Measurements from ENCODE around the gene TRAK1.

TRAK1 gene

DNA sequence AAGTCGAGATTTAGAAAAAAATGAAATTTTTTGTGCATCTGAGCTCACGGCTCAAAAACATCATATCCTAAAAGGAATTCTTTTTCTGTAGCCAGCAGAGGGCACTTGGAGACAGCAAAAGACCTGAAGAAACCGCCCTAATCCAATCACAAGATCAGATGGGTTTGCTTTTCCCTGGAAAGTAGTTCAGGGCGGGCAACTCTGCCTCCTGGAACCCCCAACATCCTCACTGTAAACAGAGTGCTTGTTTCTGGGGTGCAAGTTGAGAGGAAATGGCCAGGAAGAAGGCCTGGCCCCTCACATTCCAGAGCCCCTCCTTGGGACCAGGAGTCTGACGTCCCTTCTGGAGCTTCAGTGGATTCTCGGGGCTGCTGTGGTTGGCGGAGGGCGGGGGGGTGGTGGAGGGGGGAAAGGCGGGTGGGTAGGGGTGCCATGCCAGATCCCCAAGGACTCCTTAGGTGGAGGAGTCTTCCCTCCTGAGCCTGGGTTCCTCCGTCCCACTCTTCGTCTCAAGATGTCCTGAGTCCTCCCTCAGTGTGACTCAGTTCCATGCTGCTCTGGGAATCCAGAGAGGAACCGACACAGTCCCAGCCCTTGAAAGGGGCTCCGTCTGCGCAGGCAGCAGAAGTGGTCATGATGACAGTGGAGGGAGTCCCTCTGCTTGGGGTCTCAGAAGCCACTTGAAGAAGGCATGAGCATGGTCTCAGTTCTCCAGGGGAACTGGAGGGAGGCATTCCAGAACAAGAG lies 139.0 kb downstream of the TRAK1 start:
- DNase-seq (ENCODE audit: low read depth in 2 of 2), result no peak

DNA sequence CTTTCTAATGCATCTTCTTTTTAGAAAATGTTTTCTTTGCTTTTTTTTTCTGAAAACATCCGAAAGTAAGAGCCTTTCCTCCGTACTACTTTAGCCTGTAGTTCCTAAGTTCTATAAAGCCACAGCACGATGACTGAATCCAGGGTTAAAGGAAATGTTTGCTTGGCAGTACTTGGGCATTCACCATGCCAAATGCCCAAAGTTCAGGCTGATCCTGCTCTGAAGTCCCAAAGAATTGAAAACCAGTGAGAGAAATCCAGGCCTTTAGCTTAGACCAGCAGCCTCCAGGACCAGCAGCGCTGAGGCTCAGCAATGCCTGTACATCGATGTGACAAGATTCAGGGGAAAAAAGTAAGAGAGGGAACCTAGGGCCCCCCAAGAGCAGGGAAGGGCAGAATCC lies 139.7 kb downstream of the TRAK1 start:
- DNase-seq (ENCODE audit: low read depth in 2 of 2), result no peak

DNA sequence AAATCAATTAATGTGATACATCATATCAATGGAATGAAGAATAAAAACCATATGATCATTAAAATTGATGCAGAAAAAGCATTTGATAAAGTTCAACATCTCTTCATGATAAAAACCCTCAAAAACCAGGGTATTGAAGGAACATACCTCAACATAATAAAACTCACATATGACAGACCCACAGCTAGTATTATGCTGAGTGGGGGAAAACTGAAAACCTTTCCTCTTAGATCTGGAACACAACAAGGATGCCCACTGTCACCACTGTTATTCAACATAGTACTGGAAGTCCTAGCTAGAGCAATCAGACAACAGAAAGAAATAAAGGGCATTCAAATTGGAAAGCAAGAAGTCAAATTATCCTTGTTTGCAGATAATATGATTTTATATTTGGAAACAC lies 144.4 kb downstream of the TRAK1 start:
- DNase-seq (ENCODE audit: low read depth in 2 of 2), result no peak

DNA sequence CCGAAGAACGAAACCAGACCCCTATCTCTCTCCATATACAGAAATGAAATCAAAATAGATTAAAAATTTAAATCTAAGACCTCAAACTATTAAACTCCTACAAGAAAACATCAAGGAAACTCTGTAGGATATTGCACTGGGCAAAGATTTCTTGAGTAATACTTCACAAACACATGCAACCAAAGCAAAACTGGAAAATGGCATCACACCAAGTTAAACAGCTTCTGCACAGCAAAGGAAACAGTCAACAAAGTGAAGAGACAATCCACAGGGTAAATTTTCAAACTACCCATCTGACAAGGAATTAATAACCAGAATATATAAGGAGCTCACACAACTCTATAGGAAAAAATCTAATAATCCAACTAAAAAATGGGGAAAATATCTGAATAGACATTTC lies 145.5 kb downstream of the TRAK1 start:
- DNase-seq (ENCODE audit: low read depth in 2 of 2), result no peak

DNA sequence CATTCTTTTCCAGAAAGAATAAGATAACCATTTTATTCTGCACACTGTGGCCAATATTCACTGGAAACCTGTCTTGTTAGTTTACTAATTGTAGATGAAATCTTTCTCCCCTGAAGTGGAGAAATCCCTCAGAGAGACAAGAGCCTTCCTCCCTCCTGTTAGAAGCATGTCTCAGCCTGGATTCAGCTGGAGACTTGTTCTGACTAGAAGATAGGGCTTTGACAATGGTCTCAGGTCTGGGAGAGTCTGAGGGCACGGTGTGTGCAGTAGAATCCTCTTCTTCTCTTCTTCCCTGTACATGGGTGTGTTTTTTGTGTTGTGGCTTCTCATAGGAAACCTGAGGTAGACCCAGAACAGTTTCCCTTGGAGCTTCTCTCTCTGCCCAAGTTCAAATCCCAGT lies 154.9 kb downstream of the TRAK1 start:
- DNase-seq (ENCODE audit: low read depth in 2 of 2), result no peak

DNA sequence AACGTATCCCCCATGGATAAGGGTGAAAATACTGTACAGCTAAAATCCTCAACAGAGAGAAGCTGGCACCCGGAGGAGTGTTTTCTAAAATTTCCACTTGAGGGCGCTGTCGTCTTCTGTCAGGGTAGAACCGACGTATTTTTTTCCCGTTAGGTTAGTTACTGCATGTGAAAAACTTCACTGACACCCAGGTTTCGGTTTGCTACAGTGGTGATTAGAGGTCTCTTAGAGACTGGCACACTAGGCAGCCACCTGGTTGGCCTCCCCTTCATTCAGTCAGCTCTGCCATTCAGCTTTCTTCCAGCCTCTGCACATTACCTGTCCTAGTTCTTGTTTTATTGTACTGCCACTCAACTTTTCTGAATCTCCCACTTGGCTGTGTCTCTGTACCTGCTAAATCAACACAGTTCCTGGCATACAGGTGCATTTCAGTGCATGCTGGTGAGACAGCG lies 156.4 kb downstream of the TRAK1 start:
- DNase-seq (ENCODE audit: low read depth in 2 of 2), result peak; percentile 29 to 32

DNA sequence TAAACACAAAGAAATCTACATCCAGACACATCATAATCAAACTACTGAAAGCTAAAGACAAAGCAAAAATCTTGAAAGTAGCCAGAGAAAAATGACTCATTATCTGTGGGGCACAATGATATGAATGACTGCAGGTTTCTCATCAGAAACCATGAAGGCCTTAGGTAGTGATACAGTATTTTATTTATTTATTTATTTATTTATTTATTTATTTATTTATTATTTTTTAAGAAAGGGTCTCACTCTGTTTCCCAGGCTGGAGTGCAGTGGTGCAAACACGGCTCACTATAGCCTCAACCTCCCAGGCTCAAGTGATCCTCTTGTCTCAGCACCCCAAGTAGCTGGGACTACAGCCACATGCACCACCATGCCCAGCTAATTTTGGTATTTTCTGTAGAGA lies 159.6 kb downstream of the TRAK1 start:
- DNase-seq (ENCODE audit: low read depth in 2 of 2), result no peak

DNA sequence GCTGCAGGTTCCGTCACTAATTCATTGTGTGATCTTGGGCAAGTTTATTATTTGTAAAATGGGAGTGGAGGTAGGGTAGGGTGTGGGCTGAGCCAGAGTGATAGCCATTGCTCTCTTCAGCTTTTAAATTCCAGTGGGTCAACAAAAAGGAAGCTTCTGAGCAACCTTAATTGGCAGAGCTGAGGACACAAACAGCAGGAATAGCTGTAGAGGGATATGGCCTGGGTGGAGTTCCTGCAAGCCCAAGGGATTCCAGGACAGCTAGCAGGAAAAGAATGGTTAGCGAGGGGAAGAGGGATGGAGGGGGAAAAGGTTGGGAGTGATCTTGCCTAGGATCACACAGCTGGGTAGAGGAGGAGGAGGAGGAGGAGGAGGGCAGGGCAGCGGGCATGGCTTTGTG lies 163.4 kb downstream of the TRAK1 start:
- no peak for DNase-seq (ENCODE audit: low read depth in 2 of 2)

DNA sequence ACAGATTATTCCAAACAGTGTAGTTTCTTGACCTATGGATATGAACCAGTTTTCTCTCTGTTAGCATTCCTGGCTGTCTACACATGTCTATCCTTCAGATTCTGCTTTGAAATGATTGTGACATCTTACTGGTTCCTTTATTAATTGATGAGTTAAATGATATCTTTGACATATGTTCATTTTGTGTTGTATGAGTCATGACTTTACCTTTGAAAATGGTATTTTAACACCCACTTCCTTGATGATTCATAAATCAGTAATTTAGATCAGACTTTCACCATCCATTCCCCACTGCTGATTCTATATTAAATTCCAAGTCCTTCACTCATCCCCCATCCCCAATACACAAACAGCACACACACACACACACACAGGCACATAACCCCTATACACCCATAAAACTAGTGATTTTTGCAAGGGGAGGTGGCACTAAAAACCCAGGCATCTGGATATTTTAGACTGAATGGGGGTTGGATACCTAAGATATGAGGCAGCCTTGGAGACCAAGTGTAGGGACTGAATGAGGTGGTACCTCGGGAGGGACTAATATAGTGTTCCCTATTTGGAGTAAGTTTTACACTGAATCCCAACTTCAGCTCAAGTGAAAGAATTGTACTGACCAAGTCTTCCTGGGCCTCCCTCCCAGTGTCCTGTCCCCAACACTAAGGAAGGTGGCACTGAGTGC lies 165.1 kb downstream of the TRAK1 start:
- no peak for DNase-seq (ENCODE audit: low read depth in 2 of 2)

DNA sequence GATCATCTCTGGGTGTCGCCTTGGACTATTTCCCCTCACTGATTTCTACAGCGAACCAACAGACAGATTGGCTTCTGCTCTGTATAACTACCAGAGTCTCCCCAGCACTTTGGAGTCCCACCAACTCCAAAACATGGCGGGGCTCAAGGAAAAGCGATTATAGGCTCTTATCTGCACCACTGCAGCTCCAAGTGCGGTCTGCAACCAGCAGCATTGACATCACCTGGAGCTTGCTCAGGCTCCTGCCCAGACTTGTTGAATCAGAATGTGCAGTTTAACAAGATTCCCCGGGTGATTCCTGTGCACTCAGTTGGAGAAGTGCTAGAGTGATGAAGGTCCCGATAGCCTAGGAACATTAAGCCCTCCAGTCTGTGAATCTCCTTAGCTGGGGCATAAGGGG lies 165.8 kb downstream of the TRAK1 start:
- no peak for DNase-seq (ENCODE audit: low read depth in 2 of 2)

DNA sequence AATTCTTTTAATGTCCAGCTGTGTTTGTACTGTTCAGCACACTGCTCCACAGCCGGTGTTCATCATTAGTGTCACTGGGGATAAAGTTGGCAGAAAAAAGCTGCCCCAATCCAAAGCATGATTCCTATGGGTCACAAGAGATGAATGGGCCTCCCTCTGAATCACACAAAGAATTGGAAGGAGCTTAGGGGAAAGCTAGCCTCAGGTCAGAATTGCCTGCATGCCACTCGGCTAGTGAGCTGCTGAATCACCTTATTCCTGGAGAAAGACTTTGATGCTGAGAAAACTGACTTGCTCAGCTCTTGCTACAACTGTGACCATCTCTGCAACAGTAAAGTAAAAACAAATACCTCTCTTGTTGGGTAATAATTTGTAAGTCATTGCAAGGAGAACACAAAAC lies 171.4 kb downstream of the TRAK1 start:
- DNase-seq (ENCODE audit: low read depth in 2 of 2), result no peak

DNA sequence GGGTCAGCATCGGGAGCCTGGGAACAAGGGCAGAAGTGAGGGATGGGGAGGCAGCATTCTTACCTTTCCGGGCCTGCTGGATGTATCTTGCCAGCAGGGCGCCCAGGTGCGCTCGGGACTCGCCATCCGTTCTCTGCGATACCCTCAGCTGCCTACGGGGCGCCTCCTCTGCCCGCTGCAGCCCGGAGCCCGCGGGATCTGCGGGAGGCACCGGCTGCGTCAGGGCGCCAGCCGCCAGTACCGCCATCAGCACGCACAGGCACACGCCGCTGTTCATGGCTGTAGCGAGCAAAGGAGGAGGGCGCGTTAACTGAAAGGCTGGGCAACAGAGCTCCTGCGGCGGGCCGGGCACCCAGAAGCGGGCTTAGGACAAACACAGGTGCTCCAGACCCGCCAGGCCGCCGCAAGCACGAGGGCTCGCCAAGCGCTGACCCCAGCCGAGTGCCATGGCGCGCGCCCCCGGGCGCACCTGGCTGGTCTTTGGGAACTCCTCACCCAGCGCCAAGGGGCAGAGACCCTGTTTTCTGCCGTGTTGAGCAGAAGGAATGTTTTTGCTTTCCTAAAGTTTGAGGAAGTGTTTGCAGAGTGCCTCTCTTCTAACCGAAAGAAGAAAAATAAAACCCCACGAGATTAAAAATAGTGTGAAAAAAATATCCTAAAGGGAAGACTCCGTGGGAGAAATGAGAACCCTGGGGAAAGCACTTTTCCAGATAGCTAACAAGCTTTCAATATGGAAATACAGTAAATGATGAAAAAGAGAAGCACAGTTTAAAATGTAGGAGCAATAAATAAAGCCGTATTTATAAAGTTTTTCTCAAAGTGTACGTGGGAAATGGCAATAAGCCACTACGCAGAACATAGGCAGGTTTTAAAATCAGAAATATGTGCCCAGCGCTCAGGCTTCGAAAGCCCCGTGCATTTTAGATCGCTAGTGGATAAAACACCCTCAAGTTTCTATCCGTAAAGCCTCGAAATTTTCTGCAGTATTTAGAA lies 172.5 kb downstream of the TRAK1 start:
- no peak for DNase-seq (ENCODE audit: low read depth in 2 of 2)

DNA sequence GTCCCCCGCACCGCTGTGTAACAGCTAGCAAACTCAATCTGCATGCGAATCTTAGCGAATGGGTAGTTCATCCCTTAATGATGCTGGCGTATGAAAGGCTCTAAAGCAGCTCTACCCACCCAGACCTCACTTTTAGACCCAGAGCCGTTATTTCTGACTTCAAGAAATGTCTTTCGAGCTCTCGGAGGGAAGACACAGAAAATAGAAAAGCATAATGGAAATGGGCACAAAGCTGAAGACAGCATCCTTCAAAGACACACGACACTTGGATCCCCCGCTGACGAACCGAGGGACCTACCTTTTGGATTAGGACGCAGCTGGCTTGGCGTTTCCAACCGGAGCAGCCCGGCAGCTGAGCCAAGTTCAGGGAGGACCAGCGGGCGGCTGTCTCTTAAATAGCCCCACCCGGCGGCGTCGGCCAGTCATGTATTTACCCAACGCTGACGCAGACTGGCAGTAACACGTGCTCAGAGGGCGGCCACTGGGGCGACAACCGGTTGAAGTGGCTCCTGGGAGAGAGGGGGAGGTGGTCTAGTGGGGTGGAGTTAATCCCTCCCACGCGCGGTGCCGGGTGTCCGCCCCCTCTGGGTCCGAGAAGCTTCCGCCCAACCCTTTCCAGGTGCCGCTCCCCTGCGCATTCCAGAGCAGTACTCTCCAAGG lies 173.4 kb downstream of the TRAK1 start:
- DNase-seq (ENCODE audit: low read depth in 2 of 2), result no peak

DNA sequence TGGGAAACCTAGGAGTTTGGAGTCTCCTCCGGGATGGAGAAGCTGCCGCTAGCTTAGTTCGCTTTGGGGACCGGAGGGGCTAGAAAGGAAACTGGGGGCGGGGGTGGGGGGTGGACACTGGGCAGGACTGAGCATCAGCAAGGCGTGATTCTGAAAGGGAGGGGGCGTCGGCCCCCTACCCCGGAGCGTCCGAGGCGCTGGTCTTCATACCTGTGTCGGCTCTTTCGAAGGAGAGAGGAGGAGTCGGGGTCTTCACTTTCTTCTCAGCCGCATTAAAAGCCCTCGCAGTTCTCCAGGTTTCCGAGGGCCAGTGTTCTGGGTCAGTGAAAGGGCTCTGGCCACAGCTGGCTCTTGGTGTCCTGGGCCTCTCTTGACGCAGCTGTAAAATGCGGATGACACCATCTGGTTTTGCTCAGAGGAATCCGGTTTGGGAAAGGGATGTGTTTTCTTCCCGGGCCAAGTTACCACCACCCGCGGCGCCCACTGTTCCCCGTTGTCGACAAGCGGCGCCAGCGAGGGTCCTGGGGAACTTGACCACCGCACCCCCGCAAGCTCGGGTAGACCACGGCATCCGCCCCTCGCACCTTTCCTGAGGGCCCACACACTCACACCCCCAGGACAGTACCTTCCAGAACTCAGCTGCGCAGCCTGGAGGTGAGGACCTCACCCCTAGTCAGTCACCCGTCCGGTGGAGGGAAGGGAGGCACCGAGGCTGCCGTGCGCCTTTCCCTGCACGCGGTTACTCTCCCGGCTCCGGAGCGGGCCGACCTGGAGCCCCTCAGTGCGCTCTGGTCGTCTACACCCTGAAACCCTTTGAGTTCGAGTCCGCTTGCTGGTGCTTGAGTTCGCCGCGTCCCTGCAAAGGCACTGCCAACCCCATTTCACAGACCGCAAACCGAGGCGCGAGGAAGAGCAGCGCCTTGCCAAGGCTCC lies 174.2 kb downstream of the TRAK1 start:
- no peak for DNase-seq (ENCODE audit: low read depth in 2 of 2)

DNA sequence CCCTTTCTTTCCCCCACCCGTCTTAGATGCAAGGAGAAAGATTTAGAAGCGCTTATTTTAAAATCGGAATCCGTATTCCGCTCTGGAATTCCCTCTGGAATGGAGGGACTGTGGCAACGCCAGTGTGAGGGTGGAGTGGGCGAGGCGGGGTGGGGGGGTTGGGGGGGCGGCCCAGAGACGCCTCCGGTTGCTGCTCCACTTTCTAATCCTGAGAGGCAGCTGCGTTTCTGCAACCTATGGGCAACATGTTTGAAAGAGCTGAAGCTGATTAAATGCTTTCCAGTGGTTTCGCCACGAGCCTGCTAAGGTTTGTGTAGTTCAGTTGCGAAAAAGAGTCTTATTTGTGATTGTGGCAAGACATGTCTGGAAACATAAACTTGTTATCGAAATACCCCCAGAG lies 174.9 kb downstream of the TRAK1 start, which contains the start of gene CCK:
Gene CCK, minus strand, starts transcription at position 101 of the 400 bp plus-strand sequence. CDS start 2,555 bp downstream, outside the sequence.
- DNase-seq (ENCODE audit: low read depth in 2 of 2), result no peak

DNA sequence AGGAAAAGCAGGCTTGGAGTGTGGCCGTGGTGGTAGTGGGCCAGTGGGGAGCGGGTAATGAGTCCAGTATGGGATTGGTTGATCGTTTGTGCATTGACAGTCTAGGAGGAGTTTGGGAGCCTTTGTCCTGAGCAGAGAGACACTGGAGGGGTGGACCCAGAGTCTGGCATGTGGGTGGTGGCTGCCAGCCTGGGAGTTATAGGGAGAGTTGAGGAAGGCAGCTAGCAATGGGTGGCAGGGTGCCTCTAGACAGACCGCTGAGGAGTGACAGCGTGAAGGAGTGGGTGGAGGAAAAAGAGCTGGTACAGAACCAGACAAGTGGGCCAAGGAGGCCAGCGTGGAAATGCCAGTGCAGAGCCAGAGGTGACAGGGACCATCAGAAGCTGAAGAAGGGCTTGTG lies 176.7 kb downstream of the TRAK1 start:
- no peak for DNase-seq (ENCODE audit: low read depth in 2 of 2)

DNA sequence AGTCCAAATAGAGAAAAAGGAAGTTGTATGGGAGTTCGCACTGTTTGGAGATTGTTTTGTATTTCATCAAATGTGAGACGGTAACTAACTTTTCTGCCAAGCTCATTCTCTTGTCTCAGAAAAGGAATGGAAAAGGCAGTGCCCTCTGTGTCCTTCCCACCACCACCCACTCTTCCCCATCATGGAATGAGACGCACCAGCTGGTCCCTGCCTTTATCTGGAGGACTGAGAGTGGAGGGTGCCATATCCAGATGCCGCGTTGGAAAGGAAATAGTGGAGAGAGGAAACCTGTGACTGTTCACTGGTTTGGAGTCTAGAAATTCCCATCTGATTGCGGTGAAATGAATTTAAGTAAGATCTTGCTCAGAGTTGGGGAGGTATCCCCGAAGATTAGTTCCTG lies 178.5 kb downstream of the TRAK1 start:
- DNase-seq (ENCODE audit: low read depth in 2 of 2), result no peak

DNA sequence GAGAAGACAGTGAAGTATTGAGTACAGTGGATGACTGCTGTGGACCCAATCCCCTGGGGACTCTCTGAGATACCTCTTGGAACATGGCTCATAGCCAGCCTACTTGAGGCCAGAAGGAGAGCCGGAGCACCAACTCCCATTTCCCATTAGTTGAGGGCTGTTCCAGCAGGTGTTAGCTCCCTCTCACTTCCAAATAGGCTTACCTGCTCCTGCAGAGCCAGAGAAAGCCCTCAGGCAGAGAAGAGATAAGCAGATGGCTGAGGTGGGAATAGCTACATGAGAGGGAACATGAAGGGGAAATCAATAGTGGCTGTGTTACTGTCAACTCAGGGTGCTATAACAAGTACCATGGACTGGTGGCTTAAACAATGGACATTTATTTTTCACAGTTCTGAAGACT lies 179.4 kb downstream of the TRAK1 start:
- no peak for DNase-seq (ENCODE audit: low read depth in 2 of 2)

DNA sequence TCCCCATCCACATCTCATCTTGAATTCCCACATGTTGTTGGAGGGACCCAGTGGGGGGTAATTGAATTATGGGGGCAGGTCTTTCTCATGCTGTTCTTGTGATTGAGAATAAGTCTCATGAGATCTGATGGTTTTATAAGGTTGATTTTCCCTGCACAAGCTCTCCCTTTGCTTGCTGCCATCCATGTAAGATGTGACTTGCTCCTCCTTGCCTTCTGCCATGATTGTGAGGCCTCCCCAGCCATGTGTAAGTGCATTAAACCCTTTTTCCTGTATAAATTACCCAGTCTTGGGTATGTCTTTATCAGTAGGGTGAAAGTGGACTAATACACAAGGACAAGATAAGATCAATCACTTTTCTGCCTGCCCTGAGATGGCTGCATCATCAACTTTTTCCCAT lies 180.6 kb downstream of the TRAK1 start:
- no peak for DNase-seq (ENCODE audit: low read depth in 2 of 2)

DNA sequence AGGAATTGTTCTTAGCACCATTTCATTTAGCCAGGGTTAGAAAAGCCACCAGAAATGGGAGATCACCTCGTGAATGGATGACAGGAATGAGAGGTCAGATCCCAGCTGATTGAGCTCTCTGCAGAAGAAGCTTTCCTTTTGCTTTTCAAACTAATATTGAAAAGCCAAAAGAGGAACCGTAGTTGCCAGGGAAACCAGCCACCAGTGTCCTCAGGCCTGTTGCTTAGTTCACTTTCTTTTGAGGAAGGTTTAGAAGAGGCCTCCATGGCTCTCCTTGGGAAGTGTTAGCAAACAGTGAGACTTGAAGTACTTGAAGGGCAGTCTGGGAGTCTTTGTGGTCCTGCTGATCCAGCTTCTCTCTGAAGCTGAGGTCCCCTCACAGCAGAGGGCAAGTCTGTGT lies 182.2 kb downstream of the TRAK1 start:
- no peak for DNase-seq (ENCODE audit: low read depth in 2 of 2)

DNA sequence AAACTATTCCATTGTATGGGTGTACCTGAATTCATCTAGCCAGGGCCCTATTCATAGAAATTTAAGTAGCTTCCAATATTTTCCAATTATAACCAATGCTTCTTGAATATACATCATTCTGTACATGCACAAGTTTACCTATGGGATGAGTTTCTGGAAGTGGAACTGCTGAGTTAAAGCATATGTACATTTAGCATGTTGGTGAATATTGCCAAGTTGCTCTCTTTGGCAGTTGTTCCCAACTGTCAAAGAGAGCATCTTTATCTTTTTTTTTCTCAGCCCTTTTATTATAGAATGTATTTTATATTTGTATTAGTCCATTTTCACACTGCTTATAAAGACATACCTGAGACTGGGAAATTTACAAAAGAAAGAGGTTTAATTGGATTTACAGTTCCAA lies 183.1 kb downstream of the TRAK1 start:
- no peak for DNase-seq (ENCODE audit: low read depth in 2 of 2)
